Measurements from ENCODE around the gene MYH14.
A peak's percentile ranks its signal among the peaks of the same experiment; 100 is the strongest.

MYH14 gene

DNA sequence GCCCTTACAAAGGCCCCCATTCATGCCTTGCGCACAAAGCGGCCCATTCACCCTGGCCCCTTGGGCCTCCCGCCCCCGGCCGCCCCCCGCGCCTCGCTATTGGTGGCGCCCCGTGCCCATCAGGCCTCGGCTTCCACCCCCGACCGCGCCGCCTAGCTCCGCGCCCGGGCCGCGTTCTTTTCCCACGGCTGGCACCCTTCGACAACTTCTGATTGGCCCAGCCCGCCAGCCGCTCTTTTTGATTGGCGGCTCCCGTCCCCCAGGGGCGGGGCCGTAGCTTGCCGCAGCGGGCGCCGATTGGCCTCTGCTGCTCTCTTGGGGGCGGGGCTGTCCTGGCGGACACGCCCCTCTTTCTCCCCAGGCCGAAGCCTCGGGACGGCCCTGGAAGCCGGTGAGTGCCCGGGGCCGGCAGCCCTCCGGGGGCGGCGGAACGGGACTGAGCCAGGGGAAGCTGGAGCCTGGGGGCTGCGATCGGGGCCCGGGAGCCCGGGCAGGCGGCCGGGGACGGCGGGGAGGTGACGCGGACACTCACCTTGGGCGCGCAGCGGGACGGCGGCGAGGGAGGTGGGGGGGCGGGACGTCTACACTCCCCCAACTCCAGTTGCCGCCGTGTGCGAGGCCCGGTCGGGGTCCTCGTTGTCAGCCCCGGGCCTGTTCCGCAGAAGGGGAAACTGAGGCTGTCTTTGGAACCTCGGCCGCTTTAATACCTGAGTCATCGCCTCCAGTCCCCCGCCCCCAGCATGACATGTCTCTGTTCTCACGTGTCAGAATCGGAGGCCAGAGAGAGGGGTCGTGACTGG is at the start of gene MYH14:
MYH14 (plus strand) TSS at position 342 of the 800 bp plus-strand sequence. CDS start 6,744 bp downstream, outside the sequence.
- peak; percentile 80 for DNase-seq

DNA sequence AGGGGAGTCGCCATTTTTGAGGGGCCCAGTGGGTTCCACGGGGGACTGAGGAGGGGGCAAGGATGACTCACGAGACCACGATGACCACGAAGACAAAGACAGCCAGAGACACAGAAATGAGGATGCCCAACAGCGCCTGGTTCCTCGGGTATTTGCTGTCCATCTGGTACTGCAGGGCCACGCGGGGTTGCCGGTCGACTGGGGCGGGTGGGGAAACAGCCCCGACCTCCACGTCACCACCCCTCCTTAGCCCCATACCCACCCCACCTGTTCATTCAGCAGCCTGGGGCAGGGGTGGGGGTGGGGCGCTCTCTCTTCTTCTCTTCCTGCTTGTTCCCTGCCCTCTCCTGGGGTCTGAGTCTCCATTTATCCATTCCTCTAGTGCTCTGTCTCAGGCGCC is 48.9 kb upstream of the MYH14 start:
- DNase-seq = no peak

DNA sequence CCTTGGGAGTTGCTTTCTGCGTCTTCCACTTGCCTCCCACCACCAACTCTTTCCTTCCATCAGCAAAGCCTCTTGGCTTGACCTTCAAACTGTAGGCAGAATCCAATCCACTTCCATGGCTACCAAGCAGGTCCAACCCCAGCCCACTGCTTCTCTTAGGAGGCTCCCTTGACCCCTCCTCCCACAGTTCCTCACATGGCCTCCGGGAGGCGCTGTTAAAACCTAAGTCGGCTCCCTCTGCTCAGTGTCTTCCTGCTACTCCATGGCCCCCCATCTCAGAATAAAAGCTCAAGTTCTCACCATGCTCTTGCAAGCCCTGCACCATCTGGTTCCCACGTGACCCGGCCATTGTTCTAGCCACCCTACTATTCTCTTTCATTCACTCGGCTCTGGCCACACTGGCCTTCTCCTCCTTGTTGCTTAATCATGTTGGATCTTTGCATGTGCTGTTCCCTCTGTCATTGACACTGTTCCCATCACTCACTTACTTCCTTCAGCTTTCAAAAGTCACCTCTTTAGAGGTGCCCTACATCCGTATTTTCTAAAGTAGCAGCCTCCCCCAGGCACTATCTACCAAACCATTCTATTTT is 47.8 kb upstream of the MYH14 start:
- DNase-seq = no peak

DNA sequence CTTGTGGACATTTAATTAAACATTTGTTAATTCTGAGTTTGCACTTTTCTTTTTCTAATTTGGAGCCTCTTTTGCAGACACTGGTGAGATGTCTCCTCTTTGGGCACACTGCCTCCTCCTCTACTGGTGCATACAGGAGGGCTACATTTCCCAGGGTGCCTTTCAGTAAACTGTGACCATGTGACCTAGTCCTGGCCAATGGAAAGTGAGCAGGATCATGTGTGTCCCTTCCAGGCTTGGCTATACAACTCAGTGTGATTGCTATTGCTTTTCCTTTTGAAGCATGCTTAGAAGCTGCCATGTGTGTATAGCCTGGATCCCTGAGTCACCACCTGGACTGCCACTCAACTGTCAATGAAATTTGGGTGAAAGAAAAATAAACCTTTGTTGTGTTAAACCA is 44.8 kb upstream of the MYH14 start:
- no peak for DNase-seq

DNA sequence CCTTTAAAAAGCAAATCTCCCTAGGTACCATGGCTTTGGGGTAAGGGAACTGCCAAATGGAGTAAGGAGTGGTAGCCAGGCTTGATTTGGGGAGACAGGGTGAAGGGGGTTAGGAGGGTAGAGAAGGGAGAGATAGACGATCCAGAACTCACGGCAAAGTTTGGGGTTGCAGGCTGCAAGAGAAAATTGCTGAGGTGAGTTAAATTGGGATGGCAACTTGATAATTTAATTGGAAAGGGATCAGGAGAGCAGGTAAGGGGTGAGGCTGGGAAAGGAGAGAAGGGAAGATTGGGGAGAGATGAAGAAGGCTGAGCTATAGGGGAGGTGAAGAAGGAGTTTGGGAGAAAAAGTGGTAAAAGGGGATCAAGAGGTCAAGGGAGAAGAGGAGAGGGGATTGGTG is 44.3 kb upstream of the MYH14 start:
- no peak for DNase-seq

DNA sequence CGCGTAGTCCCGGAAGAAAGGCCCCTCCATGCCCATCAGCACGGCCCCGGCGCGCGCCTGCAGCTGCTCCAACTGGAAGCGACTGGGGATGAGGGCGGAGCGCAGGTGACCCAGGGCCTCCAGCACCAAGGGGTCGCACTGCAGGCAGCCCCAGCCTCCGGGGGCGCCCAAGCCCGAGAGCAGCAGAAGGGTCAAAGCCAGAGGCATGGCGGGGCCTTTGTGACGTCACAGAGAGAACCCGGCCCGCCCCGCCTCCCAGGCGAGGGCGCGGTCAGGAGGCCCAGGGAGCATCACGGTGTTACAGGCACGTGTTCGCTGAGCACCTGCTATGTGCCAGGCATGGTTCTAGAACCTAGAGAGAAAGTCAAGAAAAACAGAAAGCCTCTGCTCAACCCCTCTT is 40.4 kb upstream of the MYH14 start, which contains the start of gene IZUMO2:
IZUMO2 (minus strand) TSS at position 294 of the 400 bp plus-strand sequence; CDS start at position 207, 87 bp downstream.
- no peak for DNase-seq

DNA sequence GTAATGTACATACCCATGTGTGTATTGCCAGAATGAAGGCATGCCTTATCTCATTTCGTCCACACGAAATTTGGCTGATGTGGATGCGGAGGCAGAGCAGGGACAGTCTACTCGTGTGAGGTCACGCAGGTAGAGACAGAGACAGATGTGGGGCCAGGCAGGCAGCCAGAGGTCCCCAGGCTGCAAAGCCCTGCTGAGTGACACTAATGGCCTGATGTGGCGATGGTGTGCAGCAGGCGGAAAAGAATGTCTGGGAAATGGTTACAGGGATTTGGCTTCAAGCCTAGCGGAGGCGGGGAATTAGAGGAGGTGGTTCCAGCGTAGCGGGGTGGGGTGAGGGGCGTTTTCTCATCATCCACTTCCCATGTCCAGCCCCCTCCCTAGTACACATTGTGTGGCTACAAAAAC is 36.1 kb upstream of the MYH14 start:
- no peak for DNase-seq

DNA sequence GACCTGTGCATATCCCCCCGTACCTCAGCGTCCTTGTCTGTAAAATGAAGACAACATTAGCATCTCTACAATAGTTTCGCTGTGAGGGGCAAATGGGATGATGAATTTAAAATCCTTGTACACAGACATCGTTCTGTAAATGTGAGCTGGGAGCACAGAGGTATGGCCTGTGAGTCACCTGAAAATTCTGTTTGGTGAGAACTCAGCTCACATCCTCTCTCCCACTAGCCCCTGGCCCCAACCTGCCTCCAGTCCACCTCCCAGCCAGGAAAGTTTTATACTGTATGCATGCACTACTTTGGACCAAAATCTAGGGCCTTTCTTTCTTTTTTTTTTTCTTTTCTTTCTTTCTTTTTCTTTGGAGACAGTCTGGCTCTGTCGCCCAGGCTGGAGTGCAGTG is 31.7 kb upstream of the MYH14 start:
- DNase-seq = no peak

DNA sequence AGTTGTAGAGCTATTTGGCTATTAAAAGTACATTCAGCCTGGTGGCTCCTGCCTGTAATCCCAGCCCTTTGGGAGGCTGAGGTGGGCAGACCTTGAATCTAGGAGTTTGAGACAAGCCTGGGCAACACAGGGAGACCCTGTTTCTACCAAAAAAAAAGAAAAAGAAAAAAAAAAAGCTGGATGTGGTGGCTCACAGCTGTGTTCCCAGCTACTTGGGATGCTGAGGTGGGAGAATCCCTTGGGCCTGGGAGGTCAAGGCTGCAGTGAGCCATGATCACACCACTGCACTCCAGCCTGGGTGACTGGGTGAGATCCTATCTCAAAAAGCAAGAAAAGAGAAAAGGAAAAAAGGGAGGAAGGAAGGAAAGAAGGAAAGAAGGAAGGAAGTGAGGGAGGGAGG is 30.7 kb upstream of the MYH14 start:
- no peak for DNase-seq

DNA sequence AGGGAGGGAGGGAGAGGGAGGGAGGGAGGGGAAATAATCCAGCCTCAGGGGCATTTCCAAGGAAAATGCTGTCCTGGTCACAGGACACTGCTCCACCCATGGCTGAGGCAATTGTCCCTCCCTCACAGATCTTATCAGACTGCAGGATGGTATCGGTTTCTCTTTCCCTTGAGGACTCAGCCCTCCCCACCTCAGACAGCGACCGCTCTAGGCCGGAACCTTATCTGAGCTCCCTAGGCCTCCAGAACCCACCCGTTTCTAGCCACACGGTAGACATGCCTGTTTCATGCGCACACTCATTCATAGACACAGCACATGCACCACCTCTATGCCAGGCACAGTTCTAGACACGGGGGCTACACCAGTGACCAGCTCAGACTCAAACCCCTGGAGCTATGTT is 30.3 kb upstream of the MYH14 start:
- DNase-seq = no peak

DNA sequence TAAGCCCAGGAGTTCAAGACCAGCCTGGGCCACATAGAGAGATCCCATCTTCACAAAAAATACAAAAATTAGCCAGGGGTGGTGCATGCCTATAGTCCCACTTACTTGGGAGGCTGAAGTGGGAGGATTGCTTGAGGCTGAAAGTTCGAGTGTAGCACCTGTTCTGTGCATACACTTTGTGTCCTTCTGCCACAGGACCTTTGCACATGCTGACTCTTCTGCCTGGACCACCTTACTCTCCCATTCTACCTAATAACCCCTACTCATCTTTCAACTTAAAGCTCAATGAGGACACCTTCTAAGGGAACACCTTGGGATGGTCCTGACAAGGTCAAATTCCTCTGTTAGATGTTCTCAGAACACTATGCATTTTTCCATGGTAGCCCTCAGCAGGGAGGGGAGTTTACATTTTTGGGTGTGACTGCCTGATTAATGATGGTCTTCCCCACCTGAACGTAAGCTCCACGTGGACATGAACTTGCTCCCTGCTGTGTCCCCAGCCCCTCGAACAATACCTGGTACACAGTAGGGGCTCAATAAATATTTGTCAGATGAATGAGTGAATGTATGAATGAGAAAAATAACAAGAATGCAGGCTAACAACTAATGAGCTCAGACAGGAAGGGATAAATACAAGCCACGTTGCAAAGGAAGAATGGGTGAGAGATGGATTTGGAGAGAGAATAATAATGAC is 29.2 kb upstream of the MYH14 start:
- DNase-seq = no peak

DNA sequence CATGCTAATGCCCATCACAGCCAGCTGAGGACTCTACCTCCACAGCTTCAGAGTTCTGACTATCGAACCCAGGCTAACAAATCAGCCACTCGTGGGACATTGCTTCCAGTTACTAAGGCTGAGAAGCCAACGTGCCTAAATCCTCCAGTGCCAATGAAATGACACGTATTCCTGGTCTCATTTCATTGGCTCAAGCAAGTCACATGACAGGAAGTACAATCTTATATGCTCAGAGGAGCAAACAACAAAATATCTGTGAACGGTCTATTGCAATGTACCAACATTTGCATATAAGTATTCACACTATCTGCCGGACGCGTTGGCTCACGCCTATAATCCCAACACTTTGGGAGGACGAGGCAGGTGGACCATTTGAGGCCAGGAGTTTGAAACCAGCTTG is 27.5 kb upstream of the MYH14 start:
- no peak for DNase-seq

DNA sequence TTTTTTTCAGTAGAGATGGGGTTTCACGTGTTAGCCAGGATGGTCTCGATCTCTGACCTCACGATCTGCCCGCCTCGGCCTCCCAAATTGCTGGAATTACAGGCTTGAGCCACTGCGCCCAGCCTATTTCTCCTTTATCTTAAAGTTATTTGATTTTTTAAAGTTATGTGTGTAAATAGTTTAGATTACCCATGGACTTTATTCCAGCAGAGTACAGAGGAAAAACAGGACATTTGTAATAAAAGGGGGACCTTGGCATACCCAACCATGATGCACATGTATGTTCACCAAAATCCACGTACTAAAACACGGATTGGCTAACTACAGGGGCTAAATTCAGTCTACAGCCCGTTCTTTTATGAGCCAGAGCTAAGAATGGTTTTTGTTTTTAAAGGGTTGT is 26.6 kb upstream of the MYH14 start:
- no peak for DNase-seq

DNA sequence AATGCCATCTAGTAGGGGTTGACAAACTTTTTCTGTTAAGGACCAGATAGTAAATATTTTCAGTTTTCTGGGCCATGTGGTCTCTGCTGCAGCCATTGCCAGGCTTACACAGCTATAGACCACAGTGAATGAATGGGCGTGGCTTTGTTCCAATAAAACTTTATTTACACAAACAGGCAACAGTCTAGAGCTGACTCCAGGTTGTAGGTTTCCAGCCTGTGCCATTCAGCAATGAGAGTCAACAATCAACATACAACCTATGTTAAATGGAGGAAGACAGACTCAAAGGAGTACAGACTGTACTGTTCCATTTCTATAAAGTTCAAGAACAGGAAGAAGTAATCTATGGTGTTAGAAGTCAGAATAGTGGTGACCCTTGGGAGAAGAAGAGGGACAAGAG is 25.1 kb upstream of the MYH14 start:
- DNase-seq = no peak

DNA sequence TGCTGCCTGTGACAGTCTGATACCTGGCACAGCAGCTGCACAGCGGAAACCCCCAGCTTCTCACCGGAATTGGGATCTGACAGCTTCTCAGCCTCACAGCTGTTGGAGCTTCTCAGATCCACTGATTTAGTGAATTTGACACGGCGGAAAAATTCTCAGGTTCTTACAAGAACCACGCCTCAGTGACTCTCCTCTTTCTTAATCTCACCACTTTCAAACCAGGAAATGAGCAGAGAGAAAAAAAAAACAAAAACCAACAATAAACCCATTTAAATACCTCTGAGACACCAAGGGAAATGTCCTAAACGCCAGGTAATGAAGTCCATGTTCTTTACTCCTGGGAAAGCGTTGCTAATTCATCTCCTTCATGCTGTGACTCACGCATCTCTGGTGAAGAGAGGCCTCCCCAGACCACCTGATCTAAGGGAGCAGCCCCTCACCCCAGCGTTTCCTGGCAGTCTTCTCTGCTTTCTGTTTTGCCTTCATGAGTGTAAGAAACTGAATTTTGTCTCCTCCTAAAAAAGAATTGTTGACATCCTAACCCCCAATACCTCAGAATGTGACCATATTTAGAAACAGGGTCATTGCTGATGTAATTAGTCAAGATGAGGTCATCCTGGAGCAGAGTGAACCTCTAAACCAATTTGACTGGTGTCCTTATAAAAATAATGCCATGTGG is 24.4 kb upstream of the MYH14 start:
- DNase-seq = no peak

DNA sequence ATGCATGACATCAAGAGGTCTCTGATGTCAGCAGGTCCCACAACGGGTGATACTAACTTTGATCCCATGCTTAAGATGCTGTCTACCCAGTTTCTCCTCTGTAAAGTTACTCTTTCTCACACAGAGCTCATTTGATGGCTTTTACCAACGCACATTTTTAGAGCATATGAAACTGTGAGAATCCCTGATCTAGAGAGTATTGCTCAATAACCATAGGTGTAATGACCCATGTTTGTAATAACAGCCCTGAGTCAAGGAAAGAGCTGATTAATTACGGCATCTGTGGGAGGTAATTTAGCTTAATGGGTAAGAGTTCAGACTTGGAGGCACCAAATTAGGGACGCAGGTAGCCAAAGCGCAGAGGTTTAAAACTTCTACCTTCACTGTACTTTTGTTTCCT is 22.3 kb upstream of the MYH14 start:
- DNase-seq = no peak

DNA sequence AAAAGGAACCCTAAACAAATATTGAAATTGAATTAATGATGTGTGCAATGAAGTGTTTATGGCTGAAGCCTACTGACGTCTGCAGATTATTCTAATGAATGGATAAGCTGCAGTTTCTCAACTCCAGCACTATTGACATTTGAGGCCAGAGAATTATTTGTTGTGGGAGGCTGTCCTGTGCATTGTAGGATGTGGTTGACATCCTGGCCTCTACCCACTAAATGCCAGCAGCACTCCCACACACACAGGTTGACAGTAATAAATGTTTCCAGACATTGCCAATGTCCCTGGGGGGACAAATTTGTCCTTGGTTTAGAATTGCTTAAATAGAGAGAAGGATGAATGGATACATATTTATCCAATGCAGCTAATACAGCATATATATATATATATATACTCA is 19.2 kb upstream of the MYH14 start:
- DNase-seq = no peak

DNA sequence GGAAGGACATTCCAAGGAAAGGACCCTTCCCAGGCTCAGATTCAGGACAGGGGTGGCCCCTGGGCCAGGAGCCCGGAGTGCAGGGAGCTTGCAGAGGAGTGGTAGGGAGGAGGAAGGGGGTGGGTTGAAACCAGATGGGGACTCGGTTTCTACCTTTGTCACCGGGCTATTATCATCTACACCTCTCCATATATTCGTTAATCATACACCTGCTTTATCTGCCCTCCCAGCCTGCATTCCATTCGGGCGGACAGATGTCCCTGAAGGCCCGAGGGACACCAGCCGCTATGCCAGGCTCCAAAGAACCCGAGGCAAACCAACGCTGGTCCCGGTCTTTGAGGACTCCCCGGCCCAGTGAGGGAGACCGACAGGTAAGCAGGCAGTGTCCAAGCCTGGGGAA is 15.5 kb upstream of the MYH14 start:
- no peak for DNase-seq

DNA sequence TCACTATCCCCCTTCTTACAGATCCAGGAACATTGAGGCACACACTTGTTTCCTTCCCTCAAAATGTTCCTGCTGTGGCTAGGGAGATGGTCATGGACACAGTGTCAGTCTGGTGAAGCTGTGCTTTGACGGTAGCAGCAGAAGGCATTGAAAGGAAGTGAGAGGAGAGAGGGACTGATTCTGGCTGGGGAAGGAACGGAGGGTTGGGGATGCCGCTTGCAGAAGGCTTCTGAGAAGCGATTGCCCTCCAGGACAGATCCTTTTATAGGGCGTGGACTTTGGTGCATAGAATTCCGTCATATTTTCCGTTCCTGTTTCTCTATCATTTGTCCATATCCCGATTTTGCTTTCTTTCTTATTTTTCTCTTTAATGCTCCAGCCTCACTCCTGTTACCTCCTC is 14.1 kb upstream of the MYH14 start:
- DNase-seq = no peak

DNA sequence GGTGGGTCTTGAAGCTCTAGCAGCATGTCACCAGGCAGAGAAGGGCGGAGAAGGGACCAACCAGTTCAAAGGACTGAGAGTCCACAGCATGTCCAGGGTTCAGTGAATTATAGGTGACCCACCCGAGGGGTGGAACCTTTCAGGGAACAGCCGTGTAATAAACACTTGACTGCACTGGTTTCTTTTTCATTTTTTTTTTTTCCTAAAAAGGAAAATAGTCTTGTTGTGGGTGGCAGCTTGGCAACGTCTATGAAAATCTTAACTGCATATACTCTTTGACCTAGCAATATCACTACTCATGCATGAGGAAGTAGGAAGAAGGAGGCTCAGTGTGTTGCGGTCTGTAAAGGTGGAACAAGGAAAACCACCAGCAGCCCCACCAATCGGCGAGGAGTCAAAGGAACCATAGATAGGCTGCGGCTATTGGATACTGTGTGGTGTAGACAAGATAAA is 13.0 kb upstream of the MYH14 start:
- no peak for DNase-seq

DNA sequence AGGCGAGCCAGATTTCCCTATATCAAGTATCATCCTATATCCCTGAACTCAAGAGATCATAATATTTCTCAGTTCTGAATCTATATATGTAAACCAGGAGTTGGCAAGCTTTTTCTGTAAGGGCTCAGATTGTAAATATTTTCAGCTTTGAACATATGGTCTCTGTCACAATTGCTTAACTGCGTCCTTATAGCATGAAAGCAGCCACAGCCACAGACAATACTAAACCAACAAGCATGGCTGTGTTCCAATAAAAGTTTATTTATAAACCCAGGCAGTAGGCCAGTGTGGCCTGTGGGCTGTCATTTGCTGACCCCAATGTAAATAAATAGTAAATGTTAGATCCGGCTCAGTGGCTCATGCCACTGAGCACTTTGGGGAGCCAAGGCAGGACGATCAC is 12.2 kb upstream of the MYH14 start:
- DNase-seq = no peak

DNA sequence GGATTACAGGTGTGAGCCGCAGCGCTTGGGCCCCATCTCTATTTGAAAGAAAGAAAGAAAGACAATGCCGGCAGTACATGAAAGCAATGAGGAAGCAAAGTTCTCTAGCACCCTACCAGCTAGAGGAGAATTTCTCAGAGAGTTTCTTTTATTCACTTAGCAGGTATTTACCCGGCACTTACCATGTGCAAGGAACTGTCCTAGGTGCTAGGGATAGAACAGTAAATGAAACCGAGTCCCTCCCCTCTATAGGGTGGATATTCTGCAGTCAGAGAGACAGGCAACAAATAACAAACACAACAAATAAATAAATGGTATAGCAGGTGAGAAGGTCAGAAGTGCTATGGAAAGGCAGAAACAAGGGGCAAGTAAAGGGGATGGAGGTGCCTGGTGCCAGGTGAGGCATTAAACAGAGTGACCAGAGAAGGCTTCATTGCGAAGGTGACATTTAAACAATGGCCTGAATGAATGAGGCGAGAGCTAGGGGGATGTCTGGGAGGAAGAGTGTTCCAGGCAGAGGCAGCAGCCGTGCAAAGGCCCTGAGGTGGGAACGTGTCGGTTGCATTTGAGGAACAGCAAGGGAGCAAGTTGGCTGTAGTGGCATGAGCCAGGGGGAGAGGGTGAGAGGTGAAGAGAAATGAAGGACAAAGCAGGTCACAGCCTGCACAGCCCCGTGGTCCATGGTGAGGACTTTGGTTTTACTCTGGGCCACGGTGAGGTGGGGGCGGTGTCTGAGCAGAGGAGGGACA is 10.8 kb upstream of the MYH14 start:
- DNase-seq = no peak

DNA sequence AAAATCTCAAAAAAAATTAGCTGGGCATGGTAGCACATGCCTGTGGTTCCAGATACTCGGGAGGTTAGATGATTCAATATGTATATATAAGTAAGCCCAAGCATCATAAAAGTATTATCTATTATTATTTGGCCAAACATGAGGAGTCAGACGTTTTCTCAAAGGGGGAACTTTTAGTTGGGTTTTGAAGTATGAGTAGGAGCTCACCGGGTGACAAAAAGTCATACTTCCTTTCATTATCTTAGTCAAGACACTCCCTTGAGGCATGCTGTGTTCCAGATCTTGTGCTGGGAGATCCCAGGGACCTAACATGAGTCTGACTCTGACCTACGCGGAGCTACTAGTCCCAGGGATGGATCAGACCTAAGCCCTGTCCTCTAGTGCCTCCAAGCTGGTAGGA is 8.2 kb upstream of the MYH14 start:
- no peak for DNase-seq

Data from NCI-H1048 (cell line).